Vagina (tissue), 2 donors: ENCODE results near the gene SETD5.

ENCODE experiments used
- CTCF ChIP-seq, 3 experiments: fragments of 450-650 bp in 2 of 3; fragments of 200-600 bp in 1 of 3; sonication (generic) in 1 of 3; IDR thresholded peaks; one replicate each; pipeline ENCODE4 v1.5.1; 2017 to 2019; ENCODE audit warnings: antibody characterized with exemption in 3 of 3, mild to moderate bottlenecking in 2 of 3, moderate library complexity in 2 of 3
- POLR2A ChIP-seq, 2 donors: fragments of 450-650 bp; IDR thresholded peaks; one replicate each; pipeline ENCODE4 v1.6.1; 2017; ENCODE audit warnings: antibody characterized with exemption in 2 of 2, mild to moderate bottlenecking in 2 of 2, moderate library complexity in 2 of 2

- no peak for TF ChIP-seq CTCF (IDR thresholded peaks at IDR 0.05)
- TF ChIP-seq POLR2A (IDR thresholded peaks at IDR 0.05) = no peak
Measured at GRCh38 chr3:9388142-9388541, 9.3 kb upstream of the SETD5 start.
